Choroid plexus epithelial cell (primary cell): Measurements from ENCODE around the gene PRKCA.

Experiments used
- DNase-seq: peaks from one replicate; pipeline ENCODE4 v3.0.0-alpha.2; 2010; ENCODE audit warnings: low read depth
- H3K4me3 ChIP-seq: 2 replicates; pipeline ENCODE4 v1.5.1; 2011; ENCODE audit warnings: low read depth, mild to moderate bottlenecking, control low read depth, low read length, moderate library complexity
- CTCF ChIP-seq: conservative IDR thresholded peaks from 2 replicates; pipeline ENCODE4 v1.5.1; 2011; ENCODE audit warnings: low read depth, mild to moderate bottlenecking, control low read depth, inconsistent platforms, low read length, moderate library complexity

Gene PRKCA

DNA sequence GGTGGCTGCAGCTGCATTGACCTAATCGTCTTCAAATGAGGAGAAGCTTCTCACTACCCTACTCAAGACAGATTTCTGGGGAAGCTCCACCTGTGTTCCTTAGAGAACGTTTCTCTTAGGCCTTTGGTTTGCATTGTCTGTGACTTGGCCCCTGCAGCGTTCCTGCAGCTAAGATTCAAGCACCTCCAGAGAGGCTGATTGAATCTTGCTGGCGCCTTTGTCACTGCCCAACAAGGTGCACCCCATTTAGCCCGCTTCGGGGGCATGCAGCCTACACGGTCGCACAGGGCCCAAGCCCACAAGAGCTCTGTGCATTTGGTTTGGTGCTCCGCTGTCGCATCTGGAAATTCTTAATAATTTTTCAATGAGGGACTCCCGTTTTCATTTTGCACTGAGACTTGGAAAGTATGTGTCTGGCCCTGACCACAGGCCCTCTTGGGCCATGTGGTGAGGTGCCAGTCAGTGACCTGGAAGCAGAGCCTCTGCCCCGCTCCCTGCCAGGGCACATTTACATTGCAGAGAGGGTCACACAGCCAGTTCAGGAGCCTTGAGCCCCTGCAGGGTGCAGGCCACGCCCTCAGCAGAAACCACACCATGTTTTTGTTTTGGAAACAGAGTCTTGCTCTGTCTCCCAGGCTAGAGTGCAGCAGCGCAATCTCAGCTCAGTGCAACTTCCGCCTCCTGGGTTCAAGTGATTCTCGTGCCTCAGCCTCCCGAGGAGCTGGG, 481.4 kb downstream of the PRKCA start:
- no peak for DNase-seq
- TF ChIP-seq CTCF, result no peak
- H3K4me3 ChIP-seq, result no peak overlapping the region

- DNase-seq, result no peak
- H3K4me3 ChIP-seq, result no peak overlapping the region
- TF ChIP-seq CTCF, result no peak
These were observed 482.4 kb downstream of the PRKCA start for GRCh38 chr17:66784621-66785364.

DNA sequence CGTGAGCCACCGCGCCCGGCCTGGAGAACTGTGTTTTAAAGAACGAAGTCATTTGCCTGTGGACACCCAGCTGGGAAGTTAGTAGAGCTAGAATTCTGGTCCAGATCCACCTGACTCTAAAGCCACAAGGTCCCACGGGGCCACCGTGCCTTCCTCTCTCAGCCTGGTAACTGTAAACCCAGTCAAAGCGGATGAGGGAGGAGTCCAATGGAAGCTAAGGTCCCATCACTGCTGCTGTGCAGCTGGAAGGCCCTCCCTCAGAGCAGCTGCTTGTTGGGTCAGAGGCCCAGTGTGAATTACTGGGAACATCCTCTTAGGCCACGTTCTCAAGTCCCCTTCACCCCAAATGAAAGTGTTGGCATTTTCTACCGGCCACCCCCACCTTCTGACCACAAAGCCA, 483.7 kb downstream of the PRKCA start:
- no peak overlapping the region for H3K4me3 ChIP-seq
- no peak for DNase-seq
- no peak for TF ChIP-seq CTCF

- no peak for DNase-seq
- TF ChIP-seq CTCF, result no peak
These were observed 485.5 kb downstream of the PRKCA start for GRCh38 chr17:66787914-66788313.

DNA sequence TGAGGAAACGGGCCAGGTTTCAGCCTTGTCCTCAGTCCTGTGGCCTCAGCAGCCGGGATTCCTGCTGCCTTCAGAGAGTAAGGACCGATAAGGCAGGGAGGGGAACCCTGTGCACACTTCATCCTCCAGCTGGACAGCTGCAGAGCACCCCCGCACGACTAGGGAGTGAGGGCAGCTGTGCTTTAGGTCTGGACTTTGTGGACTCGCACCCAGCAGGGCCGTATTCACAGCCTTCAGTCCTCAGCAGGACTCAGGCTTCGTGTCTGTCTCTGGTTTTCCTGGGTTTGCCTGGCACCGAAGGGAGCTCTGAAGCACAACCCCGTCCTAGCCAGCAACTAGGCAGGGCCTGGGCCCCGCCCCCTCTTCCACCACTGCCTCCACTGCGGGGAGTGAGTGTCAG, 486.7 kb downstream of the PRKCA start:
- no peak overlapping the region for H3K4me3 ChIP-seq
- TF ChIP-seq CTCF, result no peak
- DNase-seq, result no peak

More at GRCh38 chr17:66787914-66788313, 485.5 kb downstream of the PRKCA start:
- no peak overlapping the region for H3K4me3 ChIP-seq

- DNase-seq, result no peak
- H3K4me3 ChIP-seq, result no peak overlapping the region
- TF ChIP-seq CTCF, result no peak
These were observed 487.6 kb downstream of the PRKCA start for GRCh38 chr17:66789961-66790437.
